Natural killer cell (primary cell): Measurements from ENCODE around the gene SRGAP3. TPM values are rescaled to one million over a fixed set of nuclear protein-coding genes. Genes with fewer than 3 reads are reported as not detected.

Source experiments
- ATAC-seq, 3 donors: fragments of 150-1000 bp in 2 of 3; fragments of 200-7000 bp in 1 of 3; cut with Tn5 transposase; 1 replicate in 1 of 3; 2 replicates in 2 of 3; pipeline ENCODE4 v1.10.0; 2021; ENCODE audit warnings: mild to moderate bottlenecking in 2 of 3, moderate library complexity in 2 of 3
- DNase-seq, 2 donors: peaks; one replicate each; pipeline versions ENCODE4 v3.0.0 to v3.0.0-alpha.2; 2013 to 2021; ENCODE audit warnings: mixed read lengths in 1 of 2
- H3K27ac ChIP-seq: one replicate; pipeline ENCODE4 v1.5.1; 2013; ENCODE audit warnings: mild to moderate bottlenecking, low read length
- H3K27me3 ChIP-seq: one replicate; pipeline ENCODE4 v1.6.1; 2013; ENCODE audit warnings: low read length; ENCODE audit not compliant: control insufficient read depth, insufficient read depth
- H3K36me3 ChIP-seq: one replicate; pipeline ENCODE4 v1.6.1; 2013; ENCODE audit warnings: low read length; ENCODE audit not compliant: control insufficient read depth, insufficient read depth
- H3K4me1 ChIP-seq: one replicate; pipeline ENCODE4 v1.6.1; 2013; ENCODE audit warnings: low read length; ENCODE audit not compliant: control insufficient read depth, insufficient read depth
- H3K4me3 ChIP-seq: one replicate; pipeline ENCODE4 v1.5.1; 2013; ENCODE audit warnings: low read length
- H3K9me3 ChIP-seq: one replicate; pipeline ENCODE4 v1.6.1; 2013; ENCODE audit warnings: low read length; ENCODE audit not compliant: control insufficient read depth, insufficient read depth
- H3K27ac Mint-ChIP-seq, 2 donors: one replicate each; pipeline ENCODE4 v1.8.0; 2022; ENCODE audit warnings: mild to moderate bottlenecking in 2 of 2, mixed read lengths in 2 of 2, moderate library complexity in 1 of 2
- H3K27me3 Mint-ChIP-seq, 2 donors: one replicate each; pipeline ENCODE4 v1.8.0; 2022; ENCODE audit warnings: low read depth in 2 of 2, mixed read lengths in 2 of 2
- H3K36me3 Mint-ChIP-seq: one replicate; pipeline ENCODE4 v1.8.0; 2022; ENCODE audit warnings: mixed read lengths
- H3K4me1 Mint-ChIP-seq, 2 donors: one replicate each; pipeline ENCODE4 v1.8.0; 2022; ENCODE audit warnings: mixed read lengths in 2 of 2
- H3K4me3 Mint-ChIP-seq: one replicate; pipeline ENCODE4 v1.8.0; 2022; ENCODE audit warnings: mild to moderate bottlenecking, moderate library complexity, mixed read lengths
- H3K9me3 Mint-ChIP-seq, 2 donors: one replicate each; pipeline ENCODE4 v1.8.0; 2022; ENCODE audit warnings: mixed read lengths in 2 of 2
- CTCF ChIP-seq: fragments of 200-600 bp; IDR thresholded peaks from one replicate; pipeline ENCODE4 v1.8.0; 2022; ENCODE audit warnings: antibody characterized with exemption
- WGBS: methylation state at CpG from one replicate; pipeline ENCODE4 v1.1.7; 2013; ENCODE audit warnings: missing lambda C conversion rate; ENCODE audit not compliant: insufficient coverage; 5-methylcytosine and 5-hydroxymethylcytosine counted together
- intact Hi-C: fragments of 100-400 bp; cut with micrococcal nuclease; formaldehyde crosslinking; loops from one replicate; pipeline ENCODE4 v1.14.2; 2022
- total RNA-seq, 4 donors: library from RNA; stranded (reverse); fragments of 120-200 nt in 1 of 4; gene quantifications; one replicate each; pipeline versions ENCODE4 v1.2.3 to v1.2.4, GENCODE V29; 2013 to 2022

SRGAP3 gene
- total RNA-seq, 3 donors from 2014 or later (not counting 1 experiment from before 2014, with no cell fraction given), result 2.5 to 14.9 (median 3.0) TPM

GRCh38 chr3:9198261-9198660 is 51.2 kb downstream of the SRGAP3 start:
- TF ChIP-seq CTCF, result no peak
- Mint-ChIP-seq H3K4me1 (no peaks in the 10 kb centered on the region), H3K9me3 (no peaks in the 10 kb centered on the region), H3K27ac (no peak overlapping the region), H3K4me3 (no peak overlapping the region), H3K27me3 (peaks cover 3 to 8% of the 10 kb centered on the region in 2 donors), H3K36me3 (no peaks in the 10 kb centered on the region)
- Histone ChIP-seq H3K9me3 (no peaks in the 10 kb centered on the region), H3K4me3 (no peak overlapping the region), H3K27ac (no peak overlapping the region), H3K27me3 (no peaks in the 10 kb centered on the region), H3K36me3 (no peaks in the 10 kb centered on the region), H3K4me1 (no peaks in the 10 kb centered on the region)
- intact Hi-C loops, result no loop called here
- DNase-seq (no peak), ATAC-seq (no peak)
- WGBS, result 63% methylated on average over 2 of the region's 3 CpGs

- Histone ChIP-seq H3K36me3 (no peaks in the 10 kb centered on the region), H3K27ac (no peak overlapping the region), H3K9me3 (no peaks in the 10 kb centered on the region), H3K4me3 (no peak overlapping the region), H3K27me3 (no peaks in the 10 kb centered on the region), H3K4me1 (no peaks in the 10 kb centered on the region)
- Mint-ChIP-seq H3K9me3 (no peaks in the 10 kb centered on the region), H3K36me3 (no peaks in the 10 kb centered on the region), H3K4me3 (no peak overlapping the region), H3K4me1 (no peaks in the 10 kb centered on the region), H3K27me3 (peaks cover 3 to 8% of the 10 kb centered on the region in 2 donors), H3K27ac (no peak overlapping the region)
- 82% methylated on average over 7 of the region's 7 CpGs for WGBS
- no peak for TF ChIP-seq CTCF
- DNase-seq, result no peak
- intact Hi-C loops, result no loop called here
- ATAC-seq, result no peak
Observed at GRCh38 chr3:9196020-9196419, 53.4 kb downstream of the SRGAP3 start.

- H3K36me3 ChIP-seq, result no peaks in the 10 kb centered on the region
Observed at GRCh38 chr3:9195390-9195789, 54.1 kb downstream of the SRGAP3 start.

More at GRCh38 chr3:9195390-9195789, 54.1 kb downstream of the SRGAP3 start:
- WGBS, result 82% methylated on average over 3 of the region's 3 CpGs
- no peaks in the 10 kb centered on the region for H3K36me3 Mint-ChIP-seq
- Histone ChIP-seq H3K27ac (no peak overlapping the region), H3K9me3 (no peaks in the 10 kb centered on the region), H3K4me3 (no peak overlapping the region), H3K27me3 (no peaks in the 10 kb centered on the region), H3K4me1 (no peaks in the 10 kb centered on the region)
- no peaks in the 10 kb centered on the region for H3K9me3 Mint-ChIP-seq
- H3K4me1 Mint-ChIP-seq, result no peaks in the 10 kb centered on the region
- intact Hi-C loops, result no loop called here
- TF ChIP-seq CTCF, result no peak
- DNase-seq (no peak), ATAC-seq (no peak)
- no peak overlapping the region for H3K4me3 Mint-ChIP-seq
- H3K27ac Mint-ChIP-seq, result no peak overlapping the region
- peaks cover 3 to 8% of the 10 kb centered on the region in 2 donors for H3K27me3 Mint-ChIP-seq
